DND-41 (cell line): Measurements from ENCODE around the gene GAS1.

Source experiments
- ATAC-seq: fragments of 200-7000 bp; cut with Tn5 transposase; 3 replicates; pipeline ENCODE4 v1.9.1; 2021; ENCODE audit warnings: low read depth; ENCODE audit not compliant: insufficient read depth
- DNase-seq: peaks from one replicate; pipeline ENCODE4 v3.0.0-alpha.2; 2020
- H2AFZ ChIP-seq: 2 replicates; pipeline ENCODE4 v1.6.0; 2012; ENCODE audit warnings: low read depth, low read length
- H3K27ac ChIP-seq: 2 replicates; pipeline ENCODE4 v1.5.1; 2012; ENCODE audit warnings: low read length, inconsistent platforms
- H3K27me3 ChIP-seq: fragments of 200-600 bp; sonication (generic); 2 replicates; pipeline ENCODE4 v1.6.0; 2012; ENCODE audit warnings: low read length, mild to moderate bottlenecking, inconsistent platforms; ENCODE audit not compliant: insufficient read depth, poor library complexity
- H3K36me3 ChIP-seq: 2 replicates; pipeline ENCODE4 v1.5.1; 2012; ENCODE audit warnings: low read length, inconsistent platforms; ENCODE audit not compliant: insufficient read depth
- H3K4me1 ChIP-seq: 2 replicates; pipeline ENCODE4 v1.5.1; 2012; ENCODE audit warnings: mild to moderate bottlenecking, low read length; ENCODE audit not compliant: insufficient read depth
- H3K4me2 ChIP-seq: 2 replicates; pipeline ENCODE4 v1.6.0; 2012; ENCODE audit warnings: mild to moderate bottlenecking, moderate library complexity, low read length, inconsistent platforms; ENCODE audit not compliant: insufficient read depth
- H3K4me3 ChIP-seq, 2 experiments: fragments of 200-600 bp in 1 of 2; shearing (Covaris generic) in 1 of 2; 2 replicates each; pipeline ENCODE4 v1.5.1; 2012 to 2016; ENCODE audit warnings: inconsistent platforms in 2 of 2, low read length in 2 of 2, mild to moderate bottlenecking in 2 of 2, low read depth in 1 of 2, moderate library complexity in 1 of 2
- H3K79me2 ChIP-seq: 2 replicates; pipeline ENCODE4 v1.6.0; 2012; ENCODE audit warnings: low read length, inconsistent platforms; ENCODE audit not compliant: insufficient read depth
- H3K9ac ChIP-seq: 2 replicates; pipeline ENCODE4 v1.6.0; 2012; ENCODE audit warnings: low read depth, mild to moderate bottlenecking, inconsistent platforms, low read length, moderate library complexity
- H3K9me3 ChIP-seq: 2 replicates; pipeline ENCODE4 v1.5.1; 2012; ENCODE audit warnings: low read length, moderate library complexity, mild to moderate bottlenecking, inconsistent platforms; ENCODE audit not compliant: insufficient read depth, severe bottlenecking
- H4K20me1 ChIP-seq: 2 replicates; pipeline ENCODE4 v1.6.0; 2012; ENCODE audit warnings: low read length; ENCODE audit not compliant: insufficient read depth
- CTCF ChIP-seq: IDR thresholded peaks from 2 replicates; pipeline ENCODE4 v1.5.1; 2012; ENCODE audit warnings: borderline replicate concordance, low read length, moderate library complexity, mild to moderate bottlenecking; ENCODE audit not compliant: poor library complexity, severe bottlenecking; ENCODE audit errors: extremely low read depth
- EZH2 ChIP-seq: IDR thresholded peaks from 3 replicates; pipeline ENCODE4 v1.6.1; 2012; ENCODE audit warnings: borderline replicate concordance, low read depth, mild to moderate bottlenecking, moderate library complexity, low read length, inconsistent platforms; ENCODE audit not compliant: severe bottlenecking

GAS1 gene

GRCh38 chr9:86983620-86984259 is 36.4 kb upstream of the GAS1 start:
- Histone ChIP-seq H3K79me2 (no peaks in the 10 kb centered on the region), H3K9ac (no peak overlapping the region), H4K20me1 (no peaks in the 10 kb centered on the region), H3K4me1 (no peaks in the 10 kb centered on the region), H3K9me3 (no peaks in the 10 kb centered on the region), H3K36me3 (no peaks in the 10 kb centered on the region), H3K4me3 (no peak overlapping the region), H3K27ac (no peak overlapping the region), H3K4me2 (no peak overlapping the region), H3K27me3 (no peaks in the 10 kb centered on the region), H2AFZ (no peak overlapping the region)
- no peak for ATAC-seq
- TF ChIP-seq CTCF (no peak), EZH2 (no peak)
- no peak for DNase-seq

GRCh38 chr9:86983249-86983619 is 35.9 kb upstream of the GAS1 start:
- Histone ChIP-seq H3K27me3 (no peaks in the 10 kb centered on the region), H3K36me3 (no peaks in the 10 kb centered on the region), H3K4me1 (no peaks in the 10 kb centered on the region), H3K27ac (no peak overlapping the region), H3K79me2 (no peaks in the 10 kb centered on the region), H3K4me3 (no peak overlapping the region), H4K20me1 (no peaks in the 10 kb centered on the region), H2AFZ (no peak overlapping the region), H3K4me2 (no peak overlapping the region), H3K9me3 (no peaks in the 10 kb centered on the region), H3K9ac (no peak overlapping the region)
- DNase-seq (no peak), ATAC-seq (no peak)
- TF ChIP-seq EZH2: no peak
- no peak for TF ChIP-seq CTCF

- Histone ChIP-seq H3K36me3 (no peaks in the 10 kb centered on the region), H4K20me1 (no peaks in the 10 kb centered on the region), H3K4me2 (no peak overlapping the region), H3K4me3 (no peak overlapping the region), H3K9me3 (no peaks in the 10 kb centered on the region), H2AFZ (no peak overlapping the region), H3K27ac (no peak overlapping the region), H3K9ac (no peak overlapping the region), H3K4me1 (no peaks in the 10 kb centered on the region), H3K27me3 (no peaks in the 10 kb centered on the region), H3K79me2 (no peaks in the 10 kb centered on the region)
- ATAC-seq (no peak), DNase-seq (no peak)
- TF ChIP-seq CTCF (no peak), EZH2 (no peak)
Observed at GRCh38 chr9:86980802-86981201, 33.5 kb upstream of the GAS1 start.

DNA sequence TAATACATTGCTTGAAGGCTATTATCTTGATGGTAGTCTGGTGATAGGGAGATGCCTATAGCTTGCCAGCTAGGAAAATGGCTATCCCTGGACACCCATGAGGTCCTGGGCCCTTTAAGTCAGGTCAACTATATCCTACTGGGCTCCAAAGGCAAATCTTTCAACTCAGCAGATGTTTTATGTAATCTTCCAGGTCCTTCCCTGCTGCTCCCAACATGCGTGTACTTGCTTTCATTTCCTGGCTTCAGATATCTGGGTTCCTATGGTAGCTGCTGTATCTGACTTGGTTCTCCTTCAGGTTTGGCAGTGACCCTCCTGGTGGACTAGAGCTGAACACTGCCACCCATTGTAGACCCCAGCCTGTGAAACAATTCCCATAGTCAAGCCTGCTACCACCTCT is 32.4 kb upstream of the GAS1 start:
- Histone ChIP-seq H2AFZ (no peak overlapping the region), H4K20me1 (no peaks in the 10 kb centered on the region), H3K79me2 (no peaks in the 10 kb centered on the region), H3K4me1 (no peaks in the 10 kb centered on the region), H3K9me3 (no peaks in the 10 kb centered on the region), H3K4me2 (no peak overlapping the region), H3K36me3 (no peaks in the 10 kb centered on the region), H3K9ac (no peak overlapping the region), H3K4me3 (no peak overlapping the region), H3K27ac (no peak overlapping the region), H3K27me3 (no peaks in the 10 kb centered on the region)
- TF ChIP-seq EZH2 (no peak), CTCF (no peak)
- DNase-seq (no peak), ATAC-seq (no peak)
